OCI-LY3 (cell line): ENCODE results near the gene BCAR3.

ENCODE experiments used
- H2AFZ ChIP-seq: fragments of 200-600, 300-600 bp; shearing (Covaris generic); 2 replicates; pipeline ENCODE4 v1.6.0; 2014; ENCODE audit warnings: antibody characterized with exemption, low read depth, low read length
- H3K27ac ChIP-seq: fragments of 200-600, 300-600 bp; sonication (generic); 2 replicates; pipeline ENCODE4 v1.5.1; 2014; ENCODE audit warnings: mild to moderate bottlenecking, low read length, moderate library complexity, mixed read lengths
- H3K27me3 ChIP-seq: fragments of 200-600, 300-600 bp; sonication (generic); 2 replicates; pipeline ENCODE4 v1.6.1; 2014; ENCODE audit warnings: low read depth, low read length, mixed read lengths
- H3K36me3 ChIP-seq: fragments of 200-600, 300-600 bp; sonication (generic); replicated peaks from 2 replicates; pipeline ENCODE3; 2014; ENCODE audit warnings: low read depth, low read length, mixed read lengths
- H3K4me1 ChIP-seq: fragments of 300-600, 200-600 bp; sonication (generic); 2 replicates; pipeline ENCODE4 v1.6.1; 2014; ENCODE audit warnings: low read length, mixed read lengths
- H3K4me2 ChIP-seq: fragments of 200-600, 300-600 bp; sonication (generic); 2 replicates; pipeline ENCODE4 v1.6.1; 2014; ENCODE audit warnings: low read length, mixed read lengths
- H3K4me3 ChIP-seq: fragments of 300-600, 200-600 bp; sonication (generic); 2 replicates; pipeline ENCODE4 v1.5.1; 2014; ENCODE audit warnings: antibody characterized with exemption, mild to moderate bottlenecking, low read length, moderate library complexity
- H3K79me2 ChIP-seq: fragments of 300-600, 200-600 bp; shearing (Covaris generic); 2 replicates; pipeline ENCODE4 v1.6.1; 2014; ENCODE audit warnings: mild to moderate bottlenecking, low read length, mixed read lengths
- H3K9ac ChIP-seq: fragments of 300-600, 200-600 bp; shearing (Covaris generic); 2 replicates; pipeline ENCODE4 v1.6.0; 2014; ENCODE audit warnings: mild to moderate bottlenecking, low read length, moderate library complexity
- H3K9me3 ChIP-seq: fragments of 200-600, 300-600 bp; shearing (Covaris generic); 2 replicates; pipeline ENCODE4 v1.6.1; 2014; ENCODE audit warnings: low read length, mixed read lengths; ENCODE audit not compliant: insufficient read depth
- H4K20me1 ChIP-seq: fragments of 200-600, 300-600 bp; sonication (generic); 2 replicates; pipeline ENCODE4 v1.6.1; 2016; ENCODE audit warnings: low read length, mixed read lengths; ENCODE audit not compliant: insufficient read depth
- EZH2phosphoT487 ChIP-seq: fragments of 200-600 bp; shearing (Covaris generic); IDR thresholded peaks from 2 replicates; pipeline ENCODE4 v1.6.1; 2018; ENCODE audit warnings: antibody characterized with exemption, mixed run types, low read depth
- TF ChIP-seq, protein P1 (sequence below): fragments of 200-600, 300-600 bp; sonication (generic); IDR thresholded peaks from 2 replicates; pipeline ENCODE4 v1.5.1; 2014; ENCODE audit warnings: antibody characterized with exemption, low read length, low read depth

BCAR3 gene

GRCh38 chr1:93603601-93604000, 78.0 kb downstream of the BCAR3 start:
- H3K9me3 ChIP-seq: no peaks in the 10 kb centered on the region
- no peaks in the 10 kb centered on the region for H3K27me3 ChIP-seq
- TF ChIP-seq, protein P1, sequence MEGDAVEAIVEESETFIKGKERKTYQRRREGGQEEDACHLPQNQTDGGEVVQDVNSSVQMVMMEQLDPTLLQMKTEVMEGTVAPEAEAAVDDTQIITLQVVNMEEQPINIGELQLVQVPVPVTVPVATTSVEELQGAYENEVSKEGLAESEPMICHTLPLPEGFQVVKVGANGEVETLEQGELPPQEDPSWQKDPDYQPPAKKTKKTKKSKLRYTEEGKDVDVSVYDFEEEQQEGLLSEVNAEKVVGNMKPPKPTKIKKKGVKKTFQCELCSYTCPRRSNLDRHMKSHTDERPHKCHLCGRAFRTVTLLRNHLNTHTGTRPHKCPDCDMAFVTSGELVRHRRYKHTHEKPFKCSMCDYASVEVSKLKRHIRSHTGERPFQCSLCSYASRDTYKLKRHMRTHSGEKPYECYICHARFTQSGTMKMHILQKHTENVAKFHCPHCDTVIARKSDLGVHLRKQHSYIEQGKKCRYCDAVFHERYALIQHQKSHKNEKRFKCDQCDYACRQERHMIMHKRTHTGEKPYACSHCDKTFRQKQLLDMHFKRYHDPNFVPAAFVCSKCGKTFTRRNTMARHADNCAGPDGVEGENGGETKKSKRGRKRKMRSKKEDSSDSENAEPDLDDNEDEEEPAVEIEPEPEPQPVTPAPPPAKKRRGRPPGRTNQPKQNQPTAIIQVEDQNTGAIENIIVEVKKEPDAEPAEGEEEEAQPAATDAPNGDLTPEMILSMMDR: no peak
- TF ChIP-seq EZH2phosphoT487: no peak
- no peak overlapping the region for H3K9ac ChIP-seq
- peaks cover 34% of the 10 kb centered on the region for H3K4me1 ChIP-seq
- peaks cover 72% of the 10 kb centered on the region for H4K20me1 ChIP-seq
- no peak overlapping the region for H3K4me3 ChIP-seq
- H3K36me3 ChIP-seq: peaks cover 24% of the 10 kb centered on the region
- no peak overlapping the region for H3K4me2 ChIP-seq
- no peak overlapping the region for H3K27ac ChIP-seq
- peaks cover 93% of the 10 kb centered on the region for H3K79me2 ChIP-seq
- no peak overlapping the region for H2AFZ ChIP-seq

- peaks cover 24% of the 10 kb centered on the region for H3K36me3 ChIP-seq
- H3K4me2 ChIP-seq: no peak overlapping the region
- H4K20me1 ChIP-seq: peaks cover 72% of the 10 kb centered on the region
- no peak overlapping the region for H2AFZ ChIP-seq
- no peak overlapping the region for H3K4me3 ChIP-seq
- peaks cover 29% of the 10 kb centered on the region for H3K4me1 ChIP-seq
- H3K27me3 ChIP-seq: no peaks in the 10 kb centered on the region
- H3K9ac ChIP-seq: no peak overlapping the region
- H3K79me2 ChIP-seq: peaks cover 92% of the 10 kb centered on the region
- TF ChIP-seq EZH2phosphoT487: no peak
- TF ChIP-seq, protein P1: no peak
- H3K9me3 ChIP-seq: no peaks in the 10 kb centered on the region
- H3K27ac ChIP-seq: no peak overlapping the region
These were observed 78.5 kb downstream of the BCAR3 start for GRCh38 chr1:93603106-93603505.

- no peak overlapping the region for H3K9ac ChIP-seq
- peaks cover 76% of the 10 kb centered on the region for H4K20me1 ChIP-seq
- H3K9me3 ChIP-seq: no peaks in the 10 kb centered on the region
- no peak overlapping the region for H3K27ac ChIP-seq
- peaks cover 90% of the 10 kb centered on the region for H3K79me2 ChIP-seq
- TF ChIP-seq, protein P1: no peak
- TF ChIP-seq EZH2phosphoT487: no peak
- H3K4me1 ChIP-seq: peaks cover 21% of the 10 kb centered on the region
- no peaks in the 10 kb centered on the region for H3K27me3 ChIP-seq
- H3K36me3 ChIP-seq: peaks cover 24% of the 10 kb centered on the region
- no peak overlapping the region for H3K4me2 ChIP-seq
- no peak overlapping the region for H3K4me3 ChIP-seq
- no peak overlapping the region for H2AFZ ChIP-seq
These were observed 79.5 kb downstream of the BCAR3 start for GRCh38 chr1:93602101-93602500.

DNA sequence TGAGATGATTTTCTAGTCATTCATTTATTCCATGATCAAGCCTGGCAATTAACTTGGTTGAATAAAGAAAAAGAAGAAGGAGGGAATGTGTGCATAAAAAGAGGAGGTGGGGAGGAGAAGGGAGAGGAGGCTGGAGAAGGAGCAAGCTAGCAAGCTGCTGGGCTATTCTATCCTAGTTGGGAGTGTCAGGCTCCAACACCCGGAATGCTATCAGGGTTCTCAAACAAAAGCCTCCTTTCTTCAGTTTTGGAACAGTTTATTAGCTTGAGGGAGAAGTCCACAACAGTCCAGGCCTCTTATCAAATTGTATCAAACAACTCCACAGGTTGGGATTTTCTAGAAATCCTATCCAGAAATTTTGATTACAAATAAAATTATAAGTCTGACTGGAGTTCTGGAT, 80.0 kb downstream of the BCAR3 start:
- H3K4me1 ChIP-seq: peaks cover 17% of the 10 kb centered on the region
- H3K27ac ChIP-seq: no peak overlapping the region
- no peaks in the 10 kb centered on the region for H3K9me3 ChIP-seq
- no peak for TF ChIP-seq EZH2phosphoT487
- TF ChIP-seq, protein P1: no peak
- no peak overlapping the region for H3K4me3 ChIP-seq
- peaks cover 20% of the 10 kb centered on the region for H3K36me3 ChIP-seq
- no peak overlapping the region for H3K9ac ChIP-seq
- H3K27me3 ChIP-seq: no peaks in the 10 kb centered on the region
- H2AFZ ChIP-seq: no peak overlapping the region
- H3K4me2 ChIP-seq: no peak overlapping the region
- H3K79me2 ChIP-seq: peaks cover 88% of the 10 kb centered on the region
- peaks cover 77% of the 10 kb centered on the region for H4K20me1 ChIP-seq
